ENCODE results near the gene MITD1.
A peak's percentile ranks its signal among the peaks of the same experiment; 100 is the strongest.
"Not testable (repeated sequence)": the region's sequence is repeated elsewhere in the genome, so short reads cannot be mapped to it uniquely, and the experiment has no call there.

MITD1 gene

GRCh38 chr2:99180755-99181623 lies at the start of gene MITD1, which contains the start of gene MRPL30:
Gene MITD1, minus strand, starts transcription at chr2:99181058. Its CDS starts 77 bp downstream, at chr2:99180981.
Gene MRPL30, plus strand, starts transcription at chr2:99181184. Its CDS starts 5,020 bp downstream, at chr2:99186204.
- DNase-seq = peak; percentile 85 to 89

- no peak for DNase-seq
These were observed 37.2 kb upstream of the MITD1 start for GRCh38 chr2:99217929-99218501.

GRCh38 chr2:99216096-99216495 lies 35.2 kb upstream of the MITD1 start:
- no peak for DNase-seq

- no peak for DNase-seq
These were observed 24.6 kb upstream of the MITD1 start for GRCh38 chr2:99205491-99205890.

GRCh38 chr2:99201959-99202678 lies 21.3 kb upstream of the MITD1 start:
- DNase-seq = no peak

GRCh38 chr2:99200076-99200800 lies 19.4 kb upstream of the MITD1 start:
- no peak for DNase-seq

- DNase-seq = no peak
These were observed 17.4 kb upstream of the MITD1 start for GRCh38 chr2:99198103-99198841.

- not testable (repeated sequence) for DNase-seq
These were observed 11.5 kb upstream of the MITD1 start for GRCh38 chr2:99192364-99192763.

- DNase-seq = no peak
These were observed 9.7 kb upstream of the MITD1 start for GRCh38 chr2:99190548-99190947.

- DNase-seq = no peak
These were observed 7.5 kb upstream of the MITD1 start for GRCh38 chr2:99188357-99188756.

GRCh38 chr2:99187011-99187410 lies 6.2 kb upstream of the MITD1 start:
- DNase-seq = no peak

GRCh38 chr2:99184811-99185210 lies 4.0 kb upstream of the MITD1 start:
- no peak for DNase-seq

GRCh38 chr2:99183025-99183424 lies 2.2 kb upstream of the MITD1 start:
- no peak for DNase-seq

- DNase-seq = no peak
These were observed 754 bp upstream of the MITD1 start for GRCh38 chr2:99181624-99182000.

GRCh38 chr2:99171377-99172140 lies 9.3 kb downstream of the MITD1 start:
- no peak for DNase-seq

GRCh38 chr2:99169534-99169933 lies 11.3 kb downstream of the MITD1 start:
- DNase-seq = no peak

- DNase-seq = no peak
These were observed 14.6 kb downstream of the MITD1 start for GRCh38 chr2:99166218-99166617.

GRCh38 chr2:99159594-99159993 lies 21.3 kb downstream of the MITD1 start:
- no peak for DNase-seq

- DNase-seq = no peak
These were observed 22.3 kb downstream of the MITD1 start for GRCh38 chr2:99158599-99158998.

GRCh38 chr2:99156891-99157290 lies 24.0 kb downstream of the MITD1 start:
- no peak for DNase-seq

All from activated CD4-positive, alpha-beta T cell treated with anti-CD3 and anti-CD28 coated beads for 4 hours (primary cell).